K562 (cell line): ENCODE measurements around the gene SELPLG. TPM values are rescaled to one million over a fixed set of nuclear protein-coding genes. Genes with fewer than 3 reads are reported as not detected.

ENCODE experiments used
- AFF4 ChIP-seq: sonication (generic); formaldehyde crosslinking; IDR thresholded peaks from 2 replicates; pipeline ENCODE4 v1.8.0; 2023; ENCODE audit warnings: mild to moderate bottlenecking, missing genetic modification reagents
- CBX5 ChIP-seq: IDR thresholded peaks from 2 replicates; pipeline ENCODE4 v1.6.1; 2014; ENCODE audit warnings: low read depth, borderline replicate concordance
- KAT8 ChIP-seq: fragments of 450-650 bp; IDR thresholded peaks from 2 replicates; pipeline ENCODE4 v1.6.1; 2016; ENCODE audit warnings: low read depth, mild to moderate bottlenecking
- NRF1 ChIP-seq, 2 experiments: fragments of 450-650 bp; IDR thresholded peaks in 1 of 2; conservative IDR thresholded peaks in 1 of 2; 2 replicates each; pipeline ENCODE4 v1.6.1; 2014; ENCODE audit warnings: mild to moderate bottlenecking in 2 of 2
- PPARD ChIP-seq: fragments of 250-450 bp; sonication (Bioruptor Pico); IDR thresholded peaks from 2 replicates; pipeline ENCODE4 v1.8.0; 2022; ENCODE audit warnings: inconsistent platforms, mild to moderate bottlenecking, moderate library complexity
- SMARCB1 ChIP-seq: IDR thresholded peaks from 2 replicates; pipeline ENCODE4 v1.6.1; 2011; ENCODE audit warnings: improper control_type of control experiment, low read depth; ENCODE audit not compliant: insufficient read length
- TEAD2 ChIP-seq: fragments of 450-650 bp; IDR thresholded peaks from 2 replicates; pipeline ENCODE4 v1.6.1; 2016; ENCODE audit warnings: missing genetic modification characterization, control low read depth, missing compliant biosample characterization
- ZNF24 ChIP-seq: fragments of 450-650 bp; IDR thresholded peaks from 2 replicates; pipeline ENCODE4 v1.6.1; 2016
- polyA plus RNA-seq, 8 experiments: library from polyadenylated mRNA; depleted of rRNA in 4 of 8; stranded (reverse) in 5 of 8; unstranded in 3 of 8; fragments of >200 nt; fragmentation: Nextera tagmentation in 2 of 8; fragmentation: Illumina TruSeq in 1 of 8; extraction: Ambion mirVana in 2 of 8; extraction: Trizol in 1 of 8; gene quantifications; 2 replicates each; pipeline versions ENCODE4 v1.2.1 to v1.2.3, GENCODE V29; 2011 to 2014; ENCODE audit warnings: inconsistent platforms in 1 of 8, missing spikeins in 1 of 8
- total RNA-seq, 7 experiments: library from RNA; depleted of rRNA in 6 of 7; stranded (reverse); fragments of >200 nt in 6 of 7; fragmentation: Illumina TruSeq in 2 of 7; extraction: Trizol in 2 of 7; gene quantifications; 2 replicates each; pipeline versions ENCODE4 v1.2.1 to v1.2.3, GENCODE V29; 2011 to 2021; ENCODE audit warnings: low replicate concordance in 1 of 7

SELPLG gene
- total and polyA plus RNA-seq, 9 of the 15 experiments (the other 6 are each of a cell fraction or from before 2014, with no cell fraction given), result 0.22 to 10.2 (median 1.7) TPM

GRCh38 chr12:108581311-108582227 is 52.1 kb downstream of the SELPLG start (continued):
- TF ChIP-seq AFF4 (CRISPR knock-in tag) (no peak), PPARD (no peak), KAT8 (no peak), CBX5 (no peak), SMARCB1 (no peak), ZNF24 (peak; percentile 79; the same call in 1 of the 2 replicates), NRF1 (conservative IDR thresholded peaks at IDR 0.05 in 1 of 2, IDR thresholded peaks at IDR 0.05 in 1 of 2) (peak; percentile 23 to 45; a peak in 2 of 4 replicates), TEAD2 (tag) (no peak)
